SJCRH30 (cell line): ENCODE results near the gene MSMP. TPM values are rescaled to one million over a fixed set of nuclear protein-coding genes. Genes with fewer than 3 reads are reported as not detected.

Experiments used
- DNase-seq, 2 experiments: peaks; one replicate each; pipeline ENCODE4 v3.0.0-alpha.2; 2015 to 2020
- H3K27ac ChIP-seq: fragments of 250-450 bp; sonication (Bioruptor Pico); 2 replicates; pipeline ENCODE4 v1.5.1; 2020; ENCODE audit warnings: mild to moderate bottlenecking, moderate library complexity
- H3K27me3 ChIP-seq: fragments of 250-450 bp; sonication (Bioruptor Pico); 2 replicates; pipeline ENCODE4 v1.5.1; 2020; ENCODE audit warnings: mild to moderate bottlenecking, moderate library complexity
- H3K36me3 ChIP-seq: fragments of 250-450 bp; sonication (Bioruptor Pico); 2 replicates; pipeline ENCODE4 v1.5.1; 2020; ENCODE audit warnings: mild to moderate bottlenecking, moderate library complexity
- H3K4me1 ChIP-seq: fragments of 250-450 bp; sonication (Bioruptor Pico); 2 replicates; pipeline ENCODE4 v1.5.1; 2020; ENCODE audit warnings: mild to moderate bottlenecking, moderate library complexity
- H3K4me3 ChIP-seq: fragments of 250-450 bp; sonication (Bioruptor Pico); 2 replicates; pipeline ENCODE4 v1.5.1; 2020; ENCODE audit warnings: mild to moderate bottlenecking, moderate library complexity
- H3K9me3 ChIP-seq: fragments of 250-450 bp; sonication (Bioruptor Pico); replicated peaks from 2 replicates; pipeline ENCODE4 v1.5.1; 2020; ENCODE audit warnings: mild to moderate bottlenecking, moderate library complexity
- total RNA-seq: library from RNA; depleted of rRNA; stranded (reverse); fragments of >200 nt; shearing (Covaris generic); gene quantifications from 2 replicates; pipeline ENCODE4 v1.2.3, GENCODE V29; 2014

The MSMP gene
- total RNA-seq, 1 experiment from 2014 or later: not detected

DNA sequence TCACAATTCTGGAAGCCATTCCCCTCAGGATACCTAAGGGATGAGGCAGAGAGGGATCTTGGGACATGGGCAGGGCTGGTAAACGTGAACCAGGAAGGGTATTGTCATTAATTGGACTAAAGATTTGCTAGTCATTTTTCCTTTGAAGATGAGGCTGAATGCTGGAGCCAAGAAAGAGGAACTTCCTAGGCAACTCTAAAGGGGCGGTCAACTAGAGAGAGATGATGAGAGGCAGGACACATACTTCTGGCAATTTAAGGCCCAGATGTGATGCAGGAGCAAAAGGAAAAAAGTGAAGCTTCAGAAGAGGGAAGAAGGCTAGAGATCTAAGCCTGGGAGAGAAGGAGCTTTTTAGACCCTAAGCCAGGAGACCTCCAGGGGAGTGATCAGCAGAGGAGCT lies 10.6 kb downstream of the MSMP start:
- H3K36me3 ChIP-seq: peaks cover 45% of the 10 kb centered on the region

DNA sequence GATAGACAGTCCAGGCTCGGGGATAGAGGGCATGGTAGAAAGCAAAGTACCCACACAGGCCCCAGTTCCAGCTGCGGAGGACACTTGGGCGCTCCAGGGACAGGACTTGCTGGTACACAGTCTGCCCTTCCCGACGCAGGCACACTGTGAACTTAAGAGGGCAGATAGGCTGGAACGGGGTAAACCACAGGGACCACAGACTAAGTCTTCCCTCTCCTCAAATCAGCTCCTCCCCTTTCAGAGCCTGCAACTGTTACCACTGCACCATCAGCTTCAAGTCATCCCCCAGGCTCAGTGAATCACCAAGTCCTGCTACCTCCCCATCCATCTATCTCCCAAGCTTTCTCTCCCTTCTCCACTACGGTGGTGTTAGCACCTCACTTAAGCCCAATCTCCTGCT lies 12.3 kb downstream of the MSMP start:
- Histone ChIP-seq H3K4me1 (peaks cover 14% of the 10 kb centered on the region), H3K27ac (no peak overlapping the region), H3K4me3 (no peak overlapping the region), H3K9me3 (no peaks in the 10 kb centered on the region), H3K27me3 (no peaks in the 10 kb centered on the region), H3K36me3 (peaks cover 56% of the 10 kb centered on the region)
- DNase-seq: no peak

More for the DNA sequence above, 10.6 kb downstream of the MSMP start:
- no peak overlapping the region for H3K27ac ChIP-seq
- H3K27me3 ChIP-seq: no peaks in the 10 kb centered on the region
- peaks cover 13% of the 10 kb centered on the region for H3K4me1 ChIP-seq
- no peak overlapping the region for H3K4me3 ChIP-seq
- H3K9me3 ChIP-seq: no peaks in the 10 kb centered on the region
- no peak for DNase-seq

DNA sequence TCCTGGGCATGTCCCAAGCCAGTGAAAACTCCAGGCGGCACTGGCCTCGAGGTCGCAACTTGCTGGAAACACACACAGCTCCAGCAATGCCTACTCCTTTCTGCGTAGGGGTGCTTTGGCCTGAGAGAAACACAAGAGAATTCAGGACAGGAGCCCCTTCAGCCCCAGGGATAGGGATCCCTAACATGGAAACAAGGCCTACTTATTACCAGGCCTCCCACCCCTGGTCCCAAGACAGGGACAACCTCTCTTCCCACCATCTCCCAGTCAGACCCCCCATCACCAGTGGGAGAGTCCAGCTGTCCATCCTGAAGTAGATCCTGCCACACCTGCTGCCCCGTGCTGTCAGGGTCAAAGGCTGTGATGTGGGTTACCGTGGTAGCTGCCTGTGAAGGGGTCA lies 13.8 kb downstream of the MSMP start:
- H3K36me3 ChIP-seq: peaks cover 71% of the 10 kb centered on the region
- no peaks in the 10 kb centered on the region for H3K9me3 ChIP-seq
- peaks cover 13% of the 10 kb centered on the region for H3K4me1 ChIP-seq
- DNase-seq: no peak
- no peak overlapping the region for H3K27ac ChIP-seq
- no peaks in the 10 kb centered on the region for H3K27me3 ChIP-seq
- no peak overlapping the region for H3K4me3 ChIP-seq

DNA sequence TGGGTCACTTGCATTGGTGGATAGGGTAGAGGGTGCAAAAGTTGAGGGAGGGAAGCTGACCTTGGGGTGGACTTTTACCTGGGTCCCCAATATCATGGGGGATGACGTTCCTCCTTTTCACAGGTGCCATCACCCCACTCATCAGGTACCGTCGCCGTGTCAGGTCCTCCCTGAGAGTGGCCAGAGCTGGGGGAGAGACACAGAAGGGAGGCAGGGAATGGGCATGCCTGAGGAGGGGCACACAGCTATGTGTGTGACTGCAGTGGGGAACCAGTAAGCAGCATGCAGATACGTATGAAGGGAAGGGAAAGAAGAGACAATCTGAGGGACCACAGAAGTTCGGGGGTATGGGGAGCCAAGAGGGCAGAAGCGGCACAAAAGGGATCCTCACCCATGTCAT lies 15.2 kb downstream of the MSMP start:
- H3K27me3 ChIP-seq: no peaks in the 10 kb centered on the region
- peaks cover 13% of the 10 kb centered on the region for H3K4me1 ChIP-seq
- H3K9me3 ChIP-seq: no peaks in the 10 kb centered on the region
- no peak overlapping the region for H3K4me3 ChIP-seq
- peaks cover 73% of the 10 kb centered on the region for H3K36me3 ChIP-seq
- peak overlapping the region; percentile 54; the same call in 1 of the 2 replicates for H3K27ac ChIP-seq
- DNase-seq: no peak

DNA sequence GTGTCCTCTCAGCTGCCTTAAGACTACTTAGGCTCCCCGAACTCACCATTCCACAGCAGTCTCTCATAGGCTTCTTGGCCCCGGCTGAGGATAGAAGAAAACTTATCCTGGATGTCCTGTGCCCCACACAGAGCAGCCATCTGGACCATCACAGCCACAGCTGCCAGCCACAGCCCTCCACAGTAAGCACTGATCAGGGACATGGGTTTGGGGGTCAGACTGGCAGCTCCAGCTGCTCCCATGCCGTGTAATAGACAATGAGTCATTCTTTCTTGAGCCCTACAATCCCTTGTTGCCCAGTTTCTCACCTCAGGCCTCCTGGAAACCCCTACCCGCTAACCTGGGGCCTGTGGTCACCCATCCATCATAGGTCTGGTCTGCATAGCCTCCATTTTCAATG lies 15.9 kb downstream of the MSMP start:
- Histone ChIP-seq H3K4me3 (no peak overlapping the region), H3K4me1 (peaks cover 20% of the 10 kb centered on the region), H3K27ac (peak overlapping the region; percentile 54), H3K36me3 (peaks cover 68% of the 10 kb centered on the region), H3K9me3 (no peaks in the 10 kb centered on the region), H3K27me3 (no peaks in the 10 kb centered on the region)
- peak; percentile 74 to 81 for DNase-seq

DNA sequence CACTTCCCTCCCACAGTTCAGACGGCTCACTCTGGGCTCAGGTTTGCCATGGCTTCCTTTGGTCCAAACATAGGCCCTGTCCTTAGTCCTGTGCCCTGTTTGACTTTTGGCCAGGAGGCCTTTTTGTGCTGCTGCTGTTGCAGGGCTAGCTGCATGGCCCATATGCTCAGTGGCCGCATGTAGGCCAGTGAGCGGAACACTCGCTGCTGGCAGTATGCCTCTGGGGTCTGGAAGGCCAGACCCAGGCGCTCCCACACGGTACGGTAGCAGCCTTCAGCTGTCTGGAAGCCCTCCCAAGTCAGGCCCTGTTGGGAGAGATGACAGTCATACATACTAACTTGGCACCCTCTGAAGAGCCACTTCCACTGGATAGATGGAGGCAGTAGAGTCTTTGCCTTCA lies 16.9 kb downstream of the MSMP start:
- no peaks in the 10 kb centered on the region for H3K27me3 ChIP-seq
- peaks cover 61% of the 10 kb centered on the region for H3K36me3 ChIP-seq
- H3K9me3 ChIP-seq: no peaks in the 10 kb centered on the region
- no peak for DNase-seq
- no peak overlapping the region for H3K4me3 ChIP-seq
- H3K27ac ChIP-seq: no peak overlapping the region
- peaks cover 21% of the 10 kb centered on the region for H3K4me1 ChIP-seq

DNA sequence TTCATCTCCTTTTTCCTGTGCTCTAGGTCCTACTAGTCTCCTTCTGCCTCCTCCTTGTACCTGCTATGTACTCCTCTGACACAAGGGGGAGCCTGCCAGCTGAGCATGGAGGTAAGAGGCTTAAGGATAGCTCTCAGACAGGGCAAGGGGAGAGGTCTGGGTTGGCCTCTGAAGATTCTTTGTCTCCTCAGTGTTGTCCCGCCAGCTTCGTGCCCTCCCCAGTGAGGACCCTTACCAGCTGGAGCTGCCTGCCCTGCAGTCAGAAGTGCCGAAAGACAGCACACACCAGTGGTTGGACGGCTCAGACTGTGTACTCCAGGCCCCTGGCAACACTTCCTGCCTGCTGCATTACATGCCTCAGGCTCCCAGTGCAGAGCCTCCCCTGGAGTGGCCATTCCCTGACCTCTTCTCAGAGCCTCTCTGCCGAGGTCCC lies 17.9 kb downstream of the MSMP start:
- H3K36me3 ChIP-seq: peaks cover 58% of the 10 kb centered on the region

DNA sequence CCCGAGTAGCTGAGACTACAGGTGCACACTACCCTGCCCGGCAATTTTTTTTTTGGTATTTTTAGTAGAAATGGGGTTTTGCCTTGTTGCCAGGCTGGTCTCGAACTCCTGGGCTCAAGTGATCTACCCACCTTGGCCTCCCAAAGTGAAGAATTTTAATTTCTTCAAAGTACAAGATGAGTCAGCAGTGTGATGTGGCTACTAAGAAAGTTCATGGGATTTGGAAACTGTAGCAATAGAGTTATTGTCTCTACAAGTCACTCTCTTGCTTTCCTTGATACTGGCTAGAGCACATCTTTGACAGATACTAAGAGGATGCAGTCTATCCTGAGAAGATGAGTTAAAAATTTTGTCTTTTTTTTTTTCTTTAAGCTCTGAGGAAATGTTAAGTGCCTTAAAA lies 20.0 kb downstream of the MSMP start:
- no peaks in the 10 kb centered on the region for H3K27me3 ChIP-seq
- H3K4me3 ChIP-seq: no peak overlapping the region
- no peaks in the 10 kb centered on the region for H3K9me3 ChIP-seq
- H3K27ac ChIP-seq: no peak overlapping the region
- no peak for DNase-seq
- peaks cover 35% of the 10 kb centered on the region for H3K4me1 ChIP-seq
- peaks cover 39% of the 10 kb centered on the region for H3K36me3 ChIP-seq

More for the DNA sequence above, 17.9 kb downstream of the MSMP start:
- Histone ChIP-seq H3K4me1 (peaks cover 21% of the 10 kb centered on the region), H3K27ac (no peak overlapping the region), H3K4me3 (no peak overlapping the region), H3K9me3 (no peaks in the 10 kb centered on the region), H3K27me3 (no peaks in the 10 kb centered on the region)
- DNase-seq: peak; percentile 72 to 80

DNA sequence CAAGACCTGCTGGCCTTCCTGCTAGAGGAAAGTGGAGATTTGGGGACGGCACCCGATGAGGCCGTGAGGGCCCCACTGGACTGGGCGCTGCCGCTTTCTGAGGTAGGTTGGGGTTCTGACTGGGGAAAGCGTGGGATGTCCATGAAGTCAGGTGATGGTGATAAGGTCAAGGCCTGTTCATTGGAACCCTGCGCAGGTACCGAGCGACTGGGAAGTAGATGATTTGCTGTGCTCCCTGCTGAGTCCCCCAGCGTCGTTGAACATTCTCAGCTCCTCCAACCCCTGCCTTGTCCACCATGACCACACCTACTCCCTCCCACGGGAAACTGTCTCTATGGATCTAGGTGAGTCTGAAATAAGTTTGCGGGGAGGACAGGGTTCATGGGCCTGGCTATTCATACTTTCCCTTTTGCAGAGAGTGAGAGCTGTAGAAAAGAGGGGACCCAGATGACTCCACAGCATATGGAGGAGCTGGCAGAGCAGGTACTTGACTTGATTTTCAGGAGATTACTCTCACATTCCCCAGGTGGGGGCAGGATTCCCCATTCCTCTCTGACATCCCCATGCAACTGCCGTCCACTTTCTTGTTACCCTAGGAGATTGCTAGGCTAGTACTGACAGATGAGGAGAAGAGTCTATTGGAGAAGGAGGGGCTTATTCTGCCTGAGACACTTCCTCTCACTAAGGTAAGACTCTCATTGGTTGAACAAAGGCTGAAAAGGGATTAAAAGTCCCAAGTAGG lies 21.1 kb downstream of the MSMP start:
- H3K36me3 ChIP-seq: peaks cover 36% of the 10 kb centered on the region
- peak overlapping the region; percentile 68 for H3K4me3 ChIP-seq
- H3K4me1 ChIP-seq: peaks cover 32% of the 10 kb centered on the region
- peak; percentile 43 to 66 for DNase-seq
- H3K27ac ChIP-seq: peak overlapping the region; percentile 38
- no peaks in the 10 kb centered on the region for H3K27me3 ChIP-seq
- H3K9me3 ChIP-seq: no peaks in the 10 kb centered on the region

DNA sequence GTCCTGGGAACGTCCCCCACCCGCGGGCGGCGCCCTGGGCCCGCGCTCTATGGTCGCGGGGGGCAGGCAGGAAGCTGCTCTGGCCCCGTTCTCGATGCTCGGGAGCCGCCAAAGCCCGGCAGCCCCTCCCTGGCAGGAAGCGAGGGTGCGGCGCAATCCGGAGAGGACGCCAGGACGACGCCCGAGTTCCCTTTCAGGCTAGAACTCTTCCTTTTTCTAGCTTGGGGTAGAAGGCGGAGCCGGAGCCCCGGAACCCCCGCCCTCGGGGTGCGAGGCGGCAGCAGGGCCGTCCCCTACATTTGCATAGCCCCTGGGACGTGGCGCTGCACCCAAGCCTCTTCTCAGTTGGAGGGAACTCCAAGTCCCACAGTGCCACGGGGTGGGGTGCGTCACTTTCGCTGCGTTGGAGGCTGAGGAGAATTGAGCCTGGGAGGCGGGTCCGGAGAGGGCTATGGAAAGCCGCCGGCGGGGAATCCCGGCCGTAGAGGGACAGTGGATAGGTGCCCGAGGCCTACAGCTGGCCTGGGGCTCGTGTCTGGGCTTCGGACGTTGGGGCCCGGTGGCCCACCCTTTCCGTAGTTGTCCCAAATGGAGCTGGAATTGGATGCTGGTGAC lies 21.8 kb downstream of the MSMP start, which contains the start of the genes CREB3 and TLN1:
TSS of gene CREB3 (plus strand) at position 482 of the 615 bp plus-strand sequence. CDS start at position 589, 107 bp downstream.
TSS of gene TLN1 (minus strand) at position 11 of the 615 bp plus-strand sequence. CDS start 6,501 bp downstream, outside the sequence.
- Histone ChIP-seq H3K4me3 (peak within 1 kb of the TSS; percentile 68), H3K27me3 (no peaks in the 10 kb centered on the region), H3K27ac (peak within 1 kb of the TSS; percentile 38), H3K9me3 (no peaks in the 10 kb centered on the region), H3K36me3 (peaks cover 31% of the 10 kb centered on the region), H3K4me1 (peaks cover 25% of the 10 kb centered on the region)
- DNase-seq: peak; percentile 97 to 98

DNA sequence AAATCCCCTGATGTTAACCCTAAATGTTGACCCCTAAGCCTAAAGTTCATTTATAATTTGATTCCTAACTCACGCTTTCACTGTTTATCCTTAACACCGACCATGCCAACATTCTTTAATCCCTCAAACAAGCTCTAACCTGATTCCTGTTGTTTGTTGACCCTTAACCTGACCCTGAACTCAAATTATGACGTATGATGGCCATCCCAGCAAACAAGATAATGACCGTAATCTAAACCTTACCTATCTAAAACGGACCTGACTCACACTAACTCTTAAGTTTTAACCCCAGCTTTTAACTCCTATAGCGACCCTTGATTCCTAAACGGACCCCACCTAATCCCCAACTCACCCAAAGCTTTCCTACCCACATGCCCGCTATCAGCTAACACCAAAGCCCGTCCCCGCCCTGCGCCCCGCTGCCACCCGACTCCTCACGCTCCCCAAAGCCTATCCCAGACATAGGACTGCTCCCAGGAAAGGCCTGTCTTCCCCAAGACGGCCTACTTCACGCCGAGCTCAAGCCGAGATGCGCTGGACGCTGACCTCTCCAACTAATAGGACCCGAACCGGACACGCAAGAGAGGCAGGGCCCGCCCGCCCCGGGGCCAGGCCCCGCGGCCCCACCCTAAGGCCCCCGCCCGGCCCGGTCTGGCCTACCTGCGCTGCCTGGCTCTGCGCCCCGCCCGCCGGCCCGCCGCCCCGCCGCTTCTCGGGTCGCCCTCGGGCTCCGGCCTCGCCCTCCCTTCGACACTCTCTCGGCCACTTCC lies 22.5 kb downstream of the MSMP start:
- H3K27ac ChIP-seq: peak overlapping the region; percentile 38
- peaks cover 25% of the 10 kb centered on the region for H3K36me3 ChIP-seq
- no peaks in the 10 kb centered on the region for H3K9me3 ChIP-seq
- DNase-seq: peak; percentile 34 to 40
- H3K4me3 ChIP-seq: peak overlapping the region; percentile 68
- no peaks in the 10 kb centered on the region for H3K27me3 ChIP-seq
- H3K4me1 ChIP-seq: peaks cover 25% of the 10 kb centered on the region

DNA sequence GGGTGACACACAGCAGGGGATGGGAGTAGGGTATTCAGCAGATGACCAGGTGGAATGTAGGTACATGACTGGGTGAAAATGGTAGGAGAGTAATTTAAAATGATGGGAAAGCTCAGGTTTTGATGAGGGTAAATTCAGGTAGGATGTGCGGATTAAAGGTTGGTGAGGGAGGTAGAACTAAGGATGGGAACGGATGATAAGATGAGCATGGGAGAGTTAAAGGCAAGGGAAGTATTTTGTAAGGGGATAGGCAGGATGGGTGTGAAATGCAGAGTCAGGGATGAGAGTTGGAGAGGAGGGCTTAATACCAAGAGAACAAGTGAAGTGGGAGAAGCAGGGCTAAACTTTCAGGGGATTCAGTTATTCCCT lies 23.6 kb downstream of the MSMP start:
- no peaks in the 10 kb centered on the region for H3K9me3 ChIP-seq
- H3K27ac ChIP-seq: no peak overlapping the region
- peaks cover 15% of the 10 kb centered on the region for H3K36me3 ChIP-seq
- H3K4me3 ChIP-seq: no peak overlapping the region
- peaks cover 25% of the 10 kb centered on the region for H3K4me1 ChIP-seq
- no peak for DNase-seq
- no peaks in the 10 kb centered on the region for H3K27me3 ChIP-seq

DNA sequence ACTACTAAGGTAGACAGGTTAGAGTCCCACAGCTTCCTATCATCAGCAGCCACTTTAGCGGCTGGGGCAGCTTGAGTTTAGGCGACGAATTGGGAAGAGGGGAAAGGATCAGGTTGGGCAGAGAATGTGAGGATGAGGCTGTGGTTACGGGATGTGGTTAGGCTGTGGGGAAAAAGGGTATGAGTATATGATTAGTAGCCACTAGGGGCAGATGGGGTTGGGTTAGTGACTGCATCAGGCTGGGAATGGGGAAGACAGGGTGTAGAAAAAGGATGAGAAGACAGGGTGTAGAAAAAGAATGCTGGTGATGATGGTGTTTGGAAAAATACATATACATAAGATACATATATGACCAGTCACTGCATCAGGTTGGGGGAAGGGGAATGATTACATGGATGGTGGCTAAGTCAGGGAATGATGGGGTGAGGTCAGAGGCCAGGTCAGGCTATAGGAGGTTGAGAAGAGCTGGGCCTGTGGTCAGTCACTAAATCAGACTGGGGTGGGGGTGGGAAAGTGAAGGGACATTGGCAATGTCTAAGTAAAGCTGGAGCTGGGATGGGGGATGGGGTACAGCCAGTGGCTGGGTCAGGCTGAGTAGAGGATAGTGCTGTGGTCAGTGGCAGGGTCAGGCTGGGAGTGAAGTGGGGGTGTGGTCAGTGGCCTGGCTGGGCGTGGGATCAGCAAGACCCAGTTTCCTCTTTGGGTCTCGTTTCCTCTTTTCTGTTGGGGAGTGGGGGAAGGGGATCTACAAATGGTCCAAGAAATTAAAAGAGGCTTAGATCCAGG lies 24.2 kb downstream of the MSMP start:
- no peaks in the 10 kb centered on the region for H3K27me3 ChIP-seq
- peak; percentile 52 to 70 for DNase-seq
- H3K4me3 ChIP-seq: no peak overlapping the region
- H3K27ac ChIP-seq: no peak overlapping the region
- H3K9me3 ChIP-seq: no peaks in the 10 kb centered on the region
- H3K4me1 ChIP-seq: peaks cover 25% of the 10 kb centered on the region
- peaks cover 15% of the 10 kb centered on the region for H3K36me3 ChIP-seq

DNA sequence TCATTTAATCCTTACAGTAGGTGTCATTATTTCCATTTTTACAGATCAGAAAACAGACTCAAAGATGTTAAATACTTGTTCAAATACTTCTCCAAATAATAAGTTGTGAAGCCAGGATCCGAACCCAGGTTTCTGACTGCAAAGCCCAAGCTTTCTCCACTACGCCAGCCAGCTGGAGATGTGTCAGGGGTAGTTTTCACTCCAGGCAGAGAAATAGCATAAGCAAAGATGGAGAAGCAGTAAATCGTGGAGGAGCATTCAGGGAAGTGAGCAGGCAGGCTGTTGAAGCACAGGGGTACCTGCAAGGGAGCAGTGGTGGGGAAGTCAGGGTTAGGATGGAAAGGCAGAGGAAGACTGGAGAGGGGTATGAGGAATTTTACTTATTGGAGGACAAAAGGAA lies 25.0 kb downstream of the MSMP start:
- H3K27me3 ChIP-seq: no peaks in the 10 kb centered on the region
- H3K27ac ChIP-seq: no peak overlapping the region
- no peak for DNase-seq
- H3K9me3 ChIP-seq: no peaks in the 10 kb centered on the region
- H3K4me1 ChIP-seq: peaks cover 25% of the 10 kb centered on the region
- peaks cover 17% of the 10 kb centered on the region; the same call in 1 of the 2 replicates for H3K36me3 ChIP-seq
- no peak overlapping the region for H3K4me3 ChIP-seq
